GM19351 (cell line): Measurements from ENCODE around the gene CACNB4.
"Not testable (repeated sequence)": the region's sequence is repeated elsewhere in the genome, so short reads cannot be mapped to it uniquely, and the experiment has no call there.

Experiments used
- ATAC-seq: cut with Tn5 transposase; IDR thresholded peaks from one replicate; pipeline ENCODE4 v1.9.1; 2021; ENCODE audit warnings: mild to moderate bottlenecking, moderate library complexity; ENCODE audit not compliant: unreplicated experiment

The CACNB4 gene

GRCh38 chr2:151796774-151797173 lies 302.1 kb downstream of the CACNB4 start:
- ATAC-seq = no peak

GRCh38 chr2:151795646-151796240 lies 303.1 kb downstream of the CACNB4 start:
- ATAC-seq = no peak

- ATAC-seq = not testable (repeated sequence)
These were observed 304.4 kb downstream of the CACNB4 start for GRCh38 chr2:151794422-151794821.

- ATAC-seq = no peak
These were observed 305.7 kb downstream of the CACNB4 start for GRCh38 chr2:151793123-151793522.

- no peak for ATAC-seq
These were observed 306.3 kb downstream of the CACNB4 start for GRCh38 chr2:151792589-151792988.

- no peak for ATAC-seq
These were observed 307.3 kb downstream of the CACNB4 start for GRCh38 chr2:151791545-151791944.

GRCh38 chr2:151790689-151791088 lies 308.2 kb downstream of the CACNB4 start:
- ATAC-seq = no peak

GRCh38 chr2:151789055-151789834 lies 309.6 kb downstream of the CACNB4 start:
- ATAC-seq = no peak

- ATAC-seq = no peak
These were observed 312.4 kb downstream of the CACNB4 start for GRCh38 chr2:151786483-151786882.

GRCh38 chr2:151786077-151786476 lies 312.8 kb downstream of the CACNB4 start:
- ATAC-seq = no peak

- no peak for ATAC-seq
These were observed 315.7 kb downstream of the CACNB4 start for GRCh38 chr2:151783133-151783520.
